Measurements from ENCODE around the gene GOT1. TPM values are rescaled to one million over a fixed set of nuclear protein-coding genes. Genes with fewer than 3 reads are reported as not detected.

Gene GOT1
- total RNA-seq, 4 donors from 2014 or later, result 45.8 to 65.1 (median 51.0) TPM

DNA sequence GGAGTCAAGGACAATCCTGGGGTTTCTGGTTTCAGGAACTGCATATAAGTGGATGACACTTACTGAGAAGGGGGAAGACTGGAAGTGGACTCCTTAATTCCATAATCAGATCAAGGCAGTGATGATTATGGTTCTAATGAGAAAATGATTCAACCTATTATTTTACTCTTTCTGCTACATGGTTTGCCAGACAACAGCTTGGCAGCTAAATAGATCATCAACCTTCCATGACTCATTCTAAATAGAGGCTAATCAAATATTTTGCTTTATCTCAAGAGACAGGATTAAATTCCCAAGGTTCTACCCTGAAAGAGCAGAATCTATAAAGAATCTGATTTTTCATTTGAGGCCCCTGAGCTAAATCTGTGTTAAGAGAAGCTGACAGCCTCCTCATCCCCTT lies 55.0 kb downstream of the GOT1 start:
- H3K27me3 ChIP-seq, result no peaks in the 10 kb centered on the region
- H3K4me3 ChIP-seq, result no peak overlapping the region
- no peaks in the 10 kb centered on the region for H3K36me3 ChIP-seq
- intact Hi-C loops (cut with DNase I), result no loop called here
- no peaks in the 10 kb centered on the region for H3K9me3 ChIP-seq
- DNase-seq, result no peak
- peaks cover 0 to 5% (median 0%) of the 10 kb centered on the region in 3 donors for H3K4me1 ChIP-seq
- no peak overlapping the region for H3K27ac ChIP-seq
- TF ChIP-seq POLR2A (IDR thresholded peaks at IDR 0.05), result no peak
- TF ChIP-seq, protein P1, sequence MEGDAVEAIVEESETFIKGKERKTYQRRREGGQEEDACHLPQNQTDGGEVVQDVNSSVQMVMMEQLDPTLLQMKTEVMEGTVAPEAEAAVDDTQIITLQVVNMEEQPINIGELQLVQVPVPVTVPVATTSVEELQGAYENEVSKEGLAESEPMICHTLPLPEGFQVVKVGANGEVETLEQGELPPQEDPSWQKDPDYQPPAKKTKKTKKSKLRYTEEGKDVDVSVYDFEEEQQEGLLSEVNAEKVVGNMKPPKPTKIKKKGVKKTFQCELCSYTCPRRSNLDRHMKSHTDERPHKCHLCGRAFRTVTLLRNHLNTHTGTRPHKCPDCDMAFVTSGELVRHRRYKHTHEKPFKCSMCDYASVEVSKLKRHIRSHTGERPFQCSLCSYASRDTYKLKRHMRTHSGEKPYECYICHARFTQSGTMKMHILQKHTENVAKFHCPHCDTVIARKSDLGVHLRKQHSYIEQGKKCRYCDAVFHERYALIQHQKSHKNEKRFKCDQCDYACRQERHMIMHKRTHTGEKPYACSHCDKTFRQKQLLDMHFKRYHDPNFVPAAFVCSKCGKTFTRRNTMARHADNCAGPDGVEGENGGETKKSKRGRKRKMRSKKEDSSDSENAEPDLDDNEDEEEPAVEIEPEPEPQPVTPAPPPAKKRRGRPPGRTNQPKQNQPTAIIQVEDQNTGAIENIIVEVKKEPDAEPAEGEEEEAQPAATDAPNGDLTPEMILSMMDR (IDR thresholded peaks at IDR 0.05), result no peak

DNA sequence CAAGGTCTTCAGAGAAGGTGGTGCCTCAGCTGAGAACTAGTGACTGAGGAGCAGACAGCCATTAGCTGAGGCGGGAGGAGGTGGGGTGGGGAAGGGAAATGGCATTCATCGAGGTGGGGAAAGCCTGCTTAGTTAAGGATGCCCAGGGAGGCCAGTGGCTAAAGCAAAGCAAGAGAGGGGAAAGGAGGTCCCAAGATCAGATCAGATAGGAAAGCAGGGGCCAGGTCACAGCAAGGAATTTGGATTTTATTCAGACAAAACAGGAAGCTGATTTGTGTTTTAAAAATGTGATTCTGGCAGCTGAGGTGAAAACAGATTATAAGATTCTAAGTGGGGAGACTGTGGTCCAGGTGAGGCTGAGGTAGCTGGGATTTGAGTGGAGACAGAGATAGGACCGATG lies 55.5 kb downstream of the GOT1 start:
- no peak overlapping the region for H3K27ac ChIP-seq
- WGBS, 2 donors, result 68 to 75% methylated on average over 3 of the region's 3 CpGs
- H3K4me3 ChIP-seq, result no peak overlapping the region
- H3K9me3 ChIP-seq, result no peaks in the 10 kb centered on the region
- DNase-seq, result no peak
- H3K36me3 ChIP-seq, result no peaks in the 10 kb centered on the region
- H3K4me1 ChIP-seq, result peaks cover 0 to 5% (median 0%) of the 10 kb centered on the region in 3 donors
- intact Hi-C loops (cut with DNase I), result no loop called here
- no peaks in the 10 kb centered on the region for H3K27me3 ChIP-seq
- TF ChIP-seq, protein P1 (IDR thresholded peaks at IDR 0.05), result no peak
- no peak for TF ChIP-seq POLR2A (IDR thresholded peaks at IDR 0.05)

DNA sequence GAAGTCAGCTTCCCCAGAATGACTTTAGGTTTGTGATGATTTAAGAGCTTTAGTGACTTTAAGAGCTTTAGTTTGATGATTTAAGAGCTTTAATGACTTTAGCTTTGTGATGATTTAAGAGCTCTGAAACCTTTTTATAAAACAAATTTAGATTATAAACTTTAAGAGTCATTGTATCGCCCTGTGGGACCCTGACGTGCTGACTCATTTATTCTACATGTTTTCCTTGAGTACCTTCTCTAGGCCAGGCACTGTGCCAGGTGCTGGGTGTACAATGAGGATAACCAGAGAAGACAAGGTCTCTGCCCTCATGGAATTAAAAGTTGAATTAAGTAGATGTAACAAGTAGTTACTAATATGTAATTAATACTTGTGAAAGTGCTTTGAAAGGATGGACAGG lies 55.9 kb downstream of the GOT1 start:
- intact Hi-C loops (cut with DNase I), result no loop called here
- no peaks in the 10 kb centered on the region for H3K27me3 ChIP-seq
- 45 to 50% methylated on average over 2 of the region's 2 CpGs for WGBS, 2 donors
- H3K36me3 ChIP-seq, result no peaks in the 10 kb centered on the region
- H3K9me3 ChIP-seq, result no peaks in the 10 kb centered on the region
- H3K4me3 ChIP-seq, result no peak overlapping the region
- no peak overlapping the region for H3K27ac ChIP-seq
- TF ChIP-seq, protein P1 (IDR thresholded peaks at IDR 0.05), result no peak
- no peak for TF ChIP-seq POLR2A (IDR thresholded peaks at IDR 0.05)
- peaks cover 0 to 5% (median 0%) of the 10 kb centered on the region in 3 donors for H3K4me1 ChIP-seq
- no peak for DNase-seq

DNA sequence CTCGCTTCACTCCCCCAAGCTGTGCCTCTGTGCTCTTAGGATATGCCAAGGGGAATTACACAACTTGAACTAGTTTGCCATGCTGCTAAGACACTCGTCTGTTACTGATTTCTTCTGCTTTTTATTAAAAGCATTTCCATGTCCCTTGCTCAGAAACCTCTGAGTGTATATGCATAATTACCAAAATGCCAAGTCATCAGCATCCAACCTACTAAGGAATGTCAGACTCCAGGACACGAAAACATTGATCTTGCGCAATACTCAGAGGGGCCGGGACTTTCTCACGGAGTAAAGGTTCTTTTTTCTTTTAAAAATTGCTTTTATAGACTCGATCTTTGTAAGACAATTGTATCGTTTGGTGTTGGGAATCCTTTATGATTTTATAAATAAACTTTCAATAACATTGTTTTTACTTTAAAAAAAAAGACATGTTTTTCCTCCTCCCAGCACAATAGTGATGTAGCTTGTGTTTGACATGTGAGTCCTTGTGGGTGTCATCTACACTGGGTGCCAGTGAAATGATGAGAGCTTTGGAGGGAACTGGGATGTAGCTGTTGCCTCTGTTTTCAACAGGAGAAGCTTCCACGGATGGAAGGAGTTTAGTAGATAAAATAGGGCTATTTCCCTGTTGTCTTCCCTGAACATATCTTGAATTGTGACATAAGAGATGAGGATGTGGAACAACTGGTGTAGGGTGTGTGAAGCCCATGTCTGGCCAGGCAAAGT lies 57.7 kb downstream of the GOT1 start:
- DNase-seq, result no peak
- Histone ChIP-seq H3K27ac (no peak overlapping the region), H3K27me3 (no peaks in the 10 kb centered on the region), H3K4me1 (peaks cover 0 to 5% (median 0%) of the 10 kb centered on the region in 3 donors), H3K4me3 (no peak overlapping the region), H3K9me3 (no peaks in the 10 kb centered on the region), H3K36me3 (no peaks in the 10 kb centered on the region)
- no peak for TF ChIP-seq POLR2A (IDR thresholded peaks at IDR 0.05)
- TF ChIP-seq, protein P1 (IDR thresholded peaks at IDR 0.05), result no peak
- intact Hi-C loops (cut with DNase I), result no loop called here
- 75 to 76% methylated on average over 9 of the region's 9 CpGs for WGBS, 2 donors

DNA sequence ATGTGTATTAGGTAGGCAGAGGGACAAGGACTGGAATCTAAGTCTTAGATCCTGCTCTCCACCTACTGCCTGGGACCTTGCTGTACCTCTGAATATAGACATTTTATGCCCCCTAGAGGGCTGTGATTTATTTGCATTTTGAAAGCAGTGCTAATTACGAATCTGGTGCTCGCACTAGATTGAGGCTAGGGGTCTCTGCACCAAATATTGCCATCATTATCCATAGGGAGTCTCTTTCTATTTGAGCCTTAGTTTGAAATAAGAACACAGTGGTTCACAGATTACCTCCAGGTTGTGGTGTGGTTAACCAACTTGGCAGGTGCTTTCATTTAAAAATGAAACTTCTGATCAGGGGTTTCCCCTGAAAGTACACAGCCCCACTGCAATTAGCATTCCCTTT lies 59.4 kb downstream of the GOT1 start:
- Histone ChIP-seq H3K4me1 (peaks cover 0 to 5% (median 0%) of the 10 kb centered on the region in 3 donors), H3K36me3 (no peaks in the 10 kb centered on the region), H3K4me3 (no peak overlapping the region), H3K9me3 (no peaks in the 10 kb centered on the region), H3K27me3 (no peaks in the 10 kb centered on the region), H3K27ac (no peak overlapping the region)
- no peak for DNase-seq
- 43 to 46% methylated on average over 2 of the region's 2 CpGs for WGBS, 2 donors
- intact Hi-C loops (cut with DNase I), result no loop called here
- no peak for TF ChIP-seq POLR2A (IDR thresholded peaks at IDR 0.05)
- TF ChIP-seq, protein P1 (IDR thresholded peaks at IDR 0.05), result peak in 3 of 6 experiments; percentile 25 to 48 (median 37)

Measured in esophagus squamous epithelium (tissue), 5 donors.